C4-2B (cell line): ENCODE data around the gene CLEC2A.

Experiments used
- ZFX ChIP-seq: fragments of 450-650 bp; IDR thresholded peaks from 2 replicates; pipeline ENCODE4 v1.6.1; 2017
- TF ChIP-seq, protein P1 (sequence below): fragments of 450-650 bp; conservative IDR thresholded peaks from 2 replicates; pipeline ENCODE4 v1.5.1; 2017; ENCODE audit warnings: mild to moderate bottlenecking

DNA sequence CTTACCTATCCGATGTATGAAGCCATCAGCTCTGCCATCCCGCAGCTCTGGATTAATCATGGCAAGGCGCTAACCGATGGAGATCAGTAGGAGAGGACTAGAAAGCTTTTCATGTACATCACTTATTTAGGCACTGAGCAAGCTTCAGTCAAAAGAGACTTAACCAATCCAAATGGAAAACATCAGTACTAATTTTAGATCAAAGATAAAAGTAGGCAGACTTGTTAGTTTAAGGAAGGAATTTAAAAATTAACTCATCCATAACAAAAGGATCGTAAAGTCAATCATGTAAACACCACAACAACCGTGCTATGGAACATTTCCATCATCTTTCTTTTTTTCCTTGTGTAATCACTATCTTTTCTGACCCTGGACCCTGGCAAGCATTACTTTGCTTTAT lies at the start of gene CLEC2A:
- TF ChIP-seq, protein P1, sequence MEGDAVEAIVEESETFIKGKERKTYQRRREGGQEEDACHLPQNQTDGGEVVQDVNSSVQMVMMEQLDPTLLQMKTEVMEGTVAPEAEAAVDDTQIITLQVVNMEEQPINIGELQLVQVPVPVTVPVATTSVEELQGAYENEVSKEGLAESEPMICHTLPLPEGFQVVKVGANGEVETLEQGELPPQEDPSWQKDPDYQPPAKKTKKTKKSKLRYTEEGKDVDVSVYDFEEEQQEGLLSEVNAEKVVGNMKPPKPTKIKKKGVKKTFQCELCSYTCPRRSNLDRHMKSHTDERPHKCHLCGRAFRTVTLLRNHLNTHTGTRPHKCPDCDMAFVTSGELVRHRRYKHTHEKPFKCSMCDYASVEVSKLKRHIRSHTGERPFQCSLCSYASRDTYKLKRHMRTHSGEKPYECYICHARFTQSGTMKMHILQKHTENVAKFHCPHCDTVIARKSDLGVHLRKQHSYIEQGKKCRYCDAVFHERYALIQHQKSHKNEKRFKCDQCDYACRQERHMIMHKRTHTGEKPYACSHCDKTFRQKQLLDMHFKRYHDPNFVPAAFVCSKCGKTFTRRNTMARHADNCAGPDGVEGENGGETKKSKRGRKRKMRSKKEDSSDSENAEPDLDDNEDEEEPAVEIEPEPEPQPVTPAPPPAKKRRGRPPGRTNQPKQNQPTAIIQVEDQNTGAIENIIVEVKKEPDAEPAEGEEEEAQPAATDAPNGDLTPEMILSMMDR = no peak
- TF ChIP-seq ZFX = no peak
